Measurements from ENCODE around the gene TMEM217.

The TMEM217 gene

GRCh38 chr6:37177935-37178517 lies 79.9 kb downstream of the TMEM217 start:
- DNase-seq, result no peak

- DNase-seq, result no peak
These were observed 80.6 kb downstream of the TMEM217 start for GRCh38 chr6:37177077-37177934.

- DNase-seq, result peak; percentile 26
These were observed 81.5 kb downstream of the TMEM217 start for GRCh38 chr6:37176268-37177076.

GRCh38 chr6:37175332-37176267 lies 82.3 kb downstream of the TMEM217 start:
- DNase-seq, result peak; percentile 24

- no peak for DNase-seq
These were observed 83.2 kb downstream of the TMEM217 start for GRCh38 chr6:37174515-37175331.

GRCh38 chr6:37174196-37174514 lies 83.8 kb downstream of the TMEM217 start:
- DNase-seq, result no peak

- peak; percentile 66 for DNase-seq
These were observed 84.3 kb downstream of the TMEM217 start for GRCh38 chr6:37173493-37174195.

- no peak for DNase-seq
These were observed 84.9 kb downstream of the TMEM217 start for GRCh38 chr6:37172912-37173492.

GRCh38 chr6:37171970-37172812 lies 85.8 kb downstream of the TMEM217 start:
- peak; percentile 93 for DNase-seq

GRCh38 chr6:37171201-37171969 lies 86.6 kb downstream of the TMEM217 start:
- DNase-seq, result peak; percentile 60

GRCh38 chr6:37170273-37171200 lies 87.4 kb downstream of the TMEM217 start:
- peak; percentile 54 for DNase-seq

GRCh38 chr6:37169496-37170272 lies 88.3 kb downstream of the TMEM217 start, which contains the start of gene PIM1:
PIM1 (plus strand) TSS chr6:37170152; CDS start chr6:37170576, 424 bp downstream.
- DNase-seq, result peak; percentile 100

- peak; percentile 54 for DNase-seq
These were observed 89.0 kb downstream of the TMEM217 start for GRCh38 chr6:37168811-37169495.

GRCh38 chr6:37168163-37168758 lies 89.7 kb downstream of the TMEM217 start:
- DNase-seq, result no peak

- DNase-seq, result no peak
These were observed 95.2 kb downstream of the TMEM217 start for GRCh38 chr6:37162740-37163139.
